GM12864 (cell line): Measurements from ENCODE around the gene COL27A1.
"Not testable (repeated sequence)": the region's sequence is repeated elsewhere in the genome, so short reads cannot be mapped to it uniquely, and the experiment has no call there.

Experiments
- DNase-seq: peaks from one replicate; pipeline ENCODE4 v3.0.0-alpha.2; 2011; ENCODE audit warnings: low read depth
- H3K4me3 ChIP-seq: 2 replicates; pipeline ENCODE4 v1.5.1; 2011; ENCODE audit warnings: mild to moderate bottlenecking, low read depth, low read length, control low read depth
- CTCF ChIP-seq: IDR thresholded peaks from 2 replicates; pipeline ENCODE4 v1.5.1; 2011; ENCODE audit warnings: low read depth, mild to moderate bottlenecking, moderate library complexity, low read length, control low read depth, inconsistent platforms; ENCODE audit errors: missing control alignments

Gene COL27A1

GRCh38 chr9:114124138-114124537 is 31.2 kb upstream of the COL27A1 start:
- TF ChIP-seq CTCF: no peak
- no peak for DNase-seq
- H3K4me3 ChIP-seq: no peak overlapping the region

- no peak overlapping the region for H3K4me3 ChIP-seq
- no peak for DNase-seq
- TF ChIP-seq CTCF: no peak
Observed at GRCh38 chr9:114124666-114125475, 30.5 kb upstream of the COL27A1 start.

- no peak for DNase-seq
- no peak for TF ChIP-seq CTCF
- H3K4me3 ChIP-seq: no peak overlapping the region
Observed at GRCh38 chr9:114125476-114126013, 29.8 kb upstream of the COL27A1 start.

- no peak for DNase-seq
- H3K4me3 ChIP-seq: no peak overlapping the region
- no peak for TF ChIP-seq CTCF
Observed at GRCh38 chr9:114126247-114127060, 28.9 kb upstream of the COL27A1 start.

GRCh38 chr9:114128759-114129158 is 26.6 kb upstream of the COL27A1 start:
- DNase-seq, H3K4me3 ChIP-seq: not testable (repeated sequence)

- H3K4me3 ChIP-seq: no peak overlapping the region
- no peak for DNase-seq
- no peak for TF ChIP-seq CTCF
Observed at GRCh38 chr9:114130141-114130540, 25.2 kb upstream of the COL27A1 start.

- H3K4me3 ChIP-seq: no peak overlapping the region
- no peak for TF ChIP-seq CTCF
- no peak for DNase-seq
Observed at GRCh38 chr9:114130624-114131277, 24.6 kb upstream of the COL27A1 start.
